GM18867 (cell line): ENCODE measurements around the gene NOP9.

Experiments used
- ATAC-seq: cut with Tn5 transposase; IDR thresholded peaks from one replicate; pipeline ENCODE4 v1.9.1; 2021; ENCODE audit warnings: mild to moderate bottlenecking, moderate library complexity; ENCODE audit not compliant: unreplicated experiment

Gene NOP9

GRCh38 chr14:24299255-24300191 is at the start of gene NOP9, which contains the start of gene DHRS1:
Gene NOP9 (plus strand): TSS chr14:24299850. CDS start chr14:24299955, 105 bp downstream.
Gene DHRS1 (minus strand): TSS chr14:24299780. CDS start chr14:24299106, 674 bp downstream.
- ATAC-seq: peak; percentile 75

- ATAC-seq: no peak
These were observed 49.3 kb upstream of the NOP9 start for GRCh38 chr14:24250354-24250753.

GRCh38 chr14:24251880-24252288 is 47.8 kb upstream of the NOP9 start:
- ATAC-seq: no peak

- ATAC-seq: no peak
These were observed 47.1 kb upstream of the NOP9 start for GRCh38 chr14:24252289-24253124.

GRCh38 chr14:24253936-24254335 is 45.7 kb upstream of the NOP9 start:
- no peak for ATAC-seq

- ATAC-seq: no peak
These were observed 44.8 kb upstream of the NOP9 start for GRCh38 chr14:24254630-24255392.

- no peak for ATAC-seq
These were observed 44.2 kb upstream of the NOP9 start for GRCh38 chr14:24255438-24255837.

- no peak for ATAC-seq
These were observed 43.5 kb upstream of the NOP9 start for GRCh38 chr14:24255931-24256711.

GRCh38 chr14:24256960-24257359 is 42.7 kb upstream of the NOP9 start:
- no peak for ATAC-seq

- no peak for ATAC-seq
These were observed 41.5 kb upstream of the NOP9 start for GRCh38 chr14:24258119-24258518.

- no peak for ATAC-seq
These were observed 40.9 kb upstream of the NOP9 start for GRCh38 chr14:24258548-24259265.

- no peak for ATAC-seq
These were observed 40.2 kb upstream of the NOP9 start for GRCh38 chr14:24259282-24260025.

GRCh38 chr14:24260026-24260779 is 39.4 kb upstream of the NOP9 start:
- ATAC-seq: no peak

- ATAC-seq: no peak
These were observed 38.9 kb upstream of the NOP9 start for GRCh38 chr14:24260780-24261157.

- no peak for ATAC-seq
These were observed 38.2 kb upstream of the NOP9 start for GRCh38 chr14:24261256-24261968.

GRCh38 chr14:24261969-24262327 is 37.7 kb upstream of the NOP9 start:
- ATAC-seq: no peak
